ENCODE data around the gene PELO.
"Not testable (repeated sequence)": the region's sequence is repeated elsewhere in the genome, so short reads cannot be mapped to it uniquely, and the experiment has no call there.

The PELO gene

GRCh38 chr5:52802272-52802973 is 14.7 kb downstream of the PELO start:
- FAIRE-seq: no peak

- FAIRE-seq: no peak
Measured at GRCh38 chr5:52802974-52803336, 15.2 kb downstream of the PELO start.

GRCh38 chr5:52804387-52804791 is 16.7 kb downstream of the PELO start:
- FAIRE-seq: no peak

GRCh38 chr5:52804981-52805380 is 17.3 kb downstream of the PELO start:
- no peak for FAIRE-seq

GRCh38 chr5:52805615-52806014 is 17.9 kb downstream of the PELO start:
- FAIRE-seq: no peak

- no peak for FAIRE-seq
Measured at GRCh38 chr5:52807037-52807436, 19.3 kb downstream of the PELO start.

- no peak for FAIRE-seq
Measured at GRCh38 chr5:52807723-52808122, 20.0 kb downstream of the PELO start.

GRCh38 chr5:52808316-52808901 is 20.7 kb downstream of the PELO start:
- FAIRE-seq: no peak

- no peak for FAIRE-seq
Measured at GRCh38 chr5:52809884-52810283, 22.2 kb downstream of the PELO start.

GRCh38 chr5:52810426-52810825 is 22.7 kb downstream of the PELO start:
- FAIRE-seq: no peak

GRCh38 chr5:52811067-52811749 is 23.5 kb downstream of the PELO start:
- no peak for FAIRE-seq

GRCh38 chr5:52814352-52815148 is 26.8 kb downstream of the PELO start:
- FAIRE-seq: no peak

GRCh38 chr5:52817818-52818217 is 30.1 kb downstream of the PELO start:
- no peak for FAIRE-seq

GRCh38 chr5:52818360-52818759 is 30.6 kb downstream of the PELO start:
- no peak for FAIRE-seq

GRCh38 chr5:52818807-52819206 is 31.1 kb downstream of the PELO start:
- FAIRE-seq: not testable (repeated sequence)

- FAIRE-seq: no peak
Measured at GRCh38 chr5:52821901-52822300, 34.2 kb downstream of the PELO start.

- no peak for FAIRE-seq
Measured at GRCh38 chr5:52822437-52822836, 34.7 kb downstream of the PELO start.

GRCh38 chr5:52824827-52825226 is 37.1 kb downstream of the PELO start:
- FAIRE-seq: no peak

GRCh38 chr5:52825826-52826225 is 38.1 kb downstream of the PELO start:
- no peak for FAIRE-seq

- no peak for FAIRE-seq
Measured at GRCh38 chr5:52827815-52828214, 40.1 kb downstream of the PELO start.

- no peak for FAIRE-seq
Measured at GRCh38 chr5:52829664-52830063, 41.9 kb downstream of the PELO start.

- no peak for FAIRE-seq
Measured at GRCh38 chr5:52830650-52831049, 42.9 kb downstream of the PELO start.

GRCh38 chr5:52831786-52832511 is 44.2 kb downstream of the PELO start:
- no peak for FAIRE-seq

Measured in colon (tissue), 2 donors.